GM12891 (cell line): ENCODE results near the gene BAG5.

Experiments used
- POLR2A ChIP-seq: IDR thresholded peaks from 2 replicates; pipeline ENCODE4 v1.6.1; 2011; ENCODE audit warnings: low read depth, low read length, control low read depth
- POLR2AphosphoS5 ChIP-seq: IDR thresholded peaks from 2 replicates; pipeline ENCODE4 v1.6.1; 2011; ENCODE audit warnings: low read depth, low read length, control low read depth

- TF ChIP-seq POLR2AphosphoS5 (0 out of 2 replicates have a peak, but pooled peaks have one; percentile 15), POLR2A (peak; percentile 49; the same call in 1 of the 2 replicates)
These were observed 33.7 kb downstream of the BAG5 start, which contains the start of gene TRMT61A for GRCh38 chr14:103528587-103529382.
